GM23338 (cell line): ENCODE measurements around the gene CMSS1. TPM values are rescaled to one million over a fixed set of nuclear protein-coding genes. Genes with fewer than 3 reads are reported as not detected.

Source experiments
- ATAC-seq: fragments of 200-7000 bp; cut with Tn5 transposase; 3 replicates; pipeline ENCODE4 v1.9.1; 2020
- DNase-seq: peaks from one replicate; pipeline ENCODE4 v3.0.0-alpha.2; 2015; ENCODE audit warnings: low spot score
- H2AFZ ChIP-seq: fragments of 200-600 bp; sonication (generic); 2 replicates; pipeline ENCODE4 v1.8.0; 2016; ENCODE audit warnings: antibody characterized with exemption, mild to moderate bottlenecking, moderate library complexity
- H3F3A ChIP-seq: fragments of 200-600 bp; sonication (generic); replicated peaks from 2 replicates; pipeline ENCODE4 v1.8.0; 2017; ENCODE audit warnings: antibody characterized with exemption, mixed run types, low read depth
- H3K27ac ChIP-seq: fragments of 200-600 bp; sonication (generic); 2 replicates; pipeline ENCODE4 v1.6.1; 2016; ENCODE audit warnings: low read depth
- H3K27me3 ChIP-seq: fragments of 200-600 bp; sonication (generic); 2 replicates; pipeline ENCODE4 v1.8.0; 2016; ENCODE audit warnings: mild to moderate bottlenecking, mixed run types, moderate library complexity; ENCODE audit not compliant: insufficient read depth
- H3K36me3 ChIP-seq: fragments of 200-600 bp; sonication (generic); 2 replicates; pipeline ENCODE4 v1.8.0; 2016; ENCODE audit warnings: mild to moderate bottlenecking; ENCODE audit not compliant: insufficient read depth
- H3K4me1 ChIP-seq: fragments of 200-600 bp; sonication (generic); 2 replicates; pipeline ENCODE4 v1.8.0; 2016; ENCODE audit warnings: mild to moderate bottlenecking, moderate library complexity; ENCODE audit not compliant: insufficient read depth
- H3K4me2 ChIP-seq: fragments of 200-600 bp; sonication (generic); 2 replicates; pipeline ENCODE4 v1.7.1; 2017; ENCODE audit warnings: mixed run types
- H3K4me3 ChIP-seq: fragments of 200-600 bp; sonication (generic); 2 replicates; pipeline ENCODE4 v1.6.1; 2016; ENCODE audit warnings: mixed run types
- H3K79me2 ChIP-seq: fragments of 200-600 bp; sonication (generic); replicated peaks from 2 replicates; pipeline ENCODE4 v1.8.0; 2017; ENCODE audit warnings: mild to moderate bottlenecking; ENCODE audit not compliant: insufficient read depth
- H3K9me2 ChIP-seq: fragments of 200-600 bp; sonication (generic); 2 replicates; pipeline ENCODE4 v1.8.0; 2017; ENCODE audit not compliant: insufficient read depth
- H4K20me1 ChIP-seq: fragments of 200-600 bp; sonication (generic); replicated peaks from 2 replicates; pipeline ENCODE4 v1.8.0; 2017; ENCODE audit warnings: mild to moderate bottlenecking; ENCODE audit not compliant: insufficient read depth
- H3K27ac Mint-ChIP-seq: 2 replicates; pipeline ENCODE4 v1.8.0; 2020; ENCODE audit warnings: inconsistent platforms, mild to moderate bottlenecking, moderate library complexity, mixed read lengths
- H3K27me3 Mint-ChIP-seq: 3 replicates; pipeline ENCODE4 v1.8.0; 2022; ENCODE audit warnings: low read depth, mild to moderate bottlenecking, moderate library complexity, mixed read lengths, inconsistent platforms; ENCODE audit not compliant: insufficient read depth, poor library complexity
- H3K36me3 Mint-ChIP-seq: 3 replicates; pipeline ENCODE4 v1.8.0; 2021; ENCODE audit warnings: low read depth, mild to moderate bottlenecking, inconsistent platforms, moderate library complexity, mixed read lengths
- H3K4me1 Mint-ChIP-seq: 3 replicates; pipeline ENCODE4 v1.8.0; 2020; ENCODE audit warnings: mild to moderate bottlenecking, inconsistent platforms, mixed read lengths
- H3K4me3 Mint-ChIP-seq: 3 replicates; pipeline ENCODE4 v1.8.0; 2021; ENCODE audit warnings: moderate library complexity, mild to moderate bottlenecking, inconsistent platforms, mixed read lengths
- H3K9me3 Mint-ChIP-seq: 3 replicates; pipeline ENCODE4 v1.8.0; 2020; ENCODE audit warnings: moderate library complexity, mild to moderate bottlenecking, inconsistent platforms, mixed read lengths
- CREB1 ChIP-seq: fragments of 250-450 bp; sonication (Bioruptor Pico); IDR thresholded peaks from 2 replicates; pipeline ENCODE4 v1.5.0; 2020; ENCODE audit warnings: low read depth, mild to moderate bottlenecking, moderate library complexity
- CTCF ChIP-seq, 2 experiments: fragments of 200-600 bp in 1 of 2; sonication (generic) in 1 of 2; conservative IDR thresholded peaks; 2 replicates each; pipeline versions ENCODE4 v1.5.1 to v1.6.1; 2016 to 2017; ENCODE audit warnings: antibody characterized with exemption in 2 of 2, low read depth in 2 of 2, mild to moderate bottlenecking in 2 of 2, moderate library complexity in 1 of 2
- EZH2 ChIP-seq: fragments of 200-600 bp; sonication (generic); IDR thresholded peaks from one replicate; pipeline ENCODE4 v1.8.0; 2017; ENCODE audit warnings: antibody characterized with exemption, mild to moderate bottlenecking, low read depth; ENCODE audit not compliant: unreplicated experiment
- EZH2phosphoT487 ChIP-seq: fragments of 200-600 bp; sonication (generic); IDR thresholded peaks from one replicate; pipeline ENCODE4 v1.8.1; 2018; ENCODE audit warnings: antibody characterized with exemption; ENCODE audit not compliant: unreplicated experiment
- JUNB ChIP-seq: IDR thresholded peaks from one replicate; pipeline ENCODE4 v1.6.1; 2016; ENCODE audit warnings: antibody characterized with exemption; ENCODE audit not compliant: unreplicated experiment
- NANOG ChIP-seq: IDR thresholded peaks from 2 replicates; pipeline ENCODE4 v1.6.1; 2016; ENCODE audit warnings: antibody characterized with exemption, borderline replicate concordance
- POLR2AphosphoS5 ChIP-seq: IDR thresholded peaks from 2 replicates; pipeline ENCODE4 v1.6.1; 2016; ENCODE audit warnings: antibody characterized with exemption, low read depth
- STAT1 ChIP-seq: IDR thresholded peaks from one replicate; pipeline ENCODE4 v1.6.1; 2016; ENCODE audit warnings: antibody characterized with exemption; ENCODE audit not compliant: unreplicated experiment
- ZNF114 ChIP-seq: fragments of 250-450 bp; sonication (Bioruptor Pico); IDR thresholded peaks from 2 replicates; pipeline ENCODE4 v1.5.0; 2020; ENCODE audit warnings: mild to moderate bottlenecking, moderate library complexity
- ZNF331 ChIP-seq: fragments of 250-450 bp; sonication (Bioruptor Pico); IDR thresholded peaks from 2 replicates; pipeline ENCODE4 v1.5.0; 2020; ENCODE audit warnings: low read depth, mild to moderate bottlenecking, moderate library complexity
- polyA plus RNA-seq: library from polyadenylated mRNA; unstranded; fragments of >200 nt; fragmentation: Nextera tagmentation; extraction: Ambion mirVana; gene quantifications from 2 replicates; pipeline ENCODE4 v1.2.1, GENCODE V29; 2016
- total RNA-seq: library from RNA; depleted of rRNA; stranded (reverse); fragments of >200 nt; shearing (Covaris generic); gene quantifications from 2 replicates; pipeline ENCODE4 v1.2.3, GENCODE V29; 2014
- TF ChIP-seq, protein P1 (sequence below): fragments of 250-450 bp; sonication (Bioruptor Pico); IDR thresholded peaks from 2 replicates; pipeline ENCODE4 v1.5.0; 2020; ENCODE audit warnings: mild to moderate bottlenecking, moderate library complexity
- TF ChIP-seq, protein P2 (sequence below): IDR thresholded peaks from one replicate; pipeline ENCODE4 v1.6.1; 2018; ENCODE audit warnings: antibody characterized with exemption; ENCODE audit not compliant: unreplicated experiment
- TF ChIP-seq, protein P3 (sequence below): IDR thresholded peaks from 2 replicates; pipeline ENCODE4 v1.6.1; 2016; ENCODE audit warnings: antibody characterized with exemption

CMSS1 gene
- total and polyA plus RNA-seq, 2 experiments from 2014 or later, result 39.4 to 187 TPM

- Histone ChIP-seq H3K27me3 (no peaks in the 10 kb centered on the region), H3K4me1 (0 out of 2 replicates have a peak, but pooled peaks cover 7% of the 10 kb centered on the region), H3K27ac (no peak overlapping the region), H3K36me3 (no peaks in the 10 kb centered on the region), H2AFZ (no peak overlapping the region), H3K4me2 (no peak overlapping the region), H3K9me2 (no peaks in the 10 kb centered on the region), H3F3A (no peaks in the 10 kb centered on the region), H3K79me2 (no peaks in the 10 kb centered on the region), H3K4me3 (no peak overlapping the region), H4K20me1 (no peaks in the 10 kb centered on the region)
- Mint-ChIP-seq H3K4me3 (no peak overlapping the region), H3K36me3 (no peaks in the 10 kb centered on the region), H3K9me3 (no peaks in the 10 kb centered on the region), H3K4me1 (peaks cover 34% of the 10 kb centered on the region; the same call in 2 of the 3 replicates), H3K27me3 (no peaks in the 10 kb centered on the region), H3K27ac (peak overlapping the region; percentile 77; the same call in 1 of the 2 replicates)
- TF ChIP-seq, protein P1, sequence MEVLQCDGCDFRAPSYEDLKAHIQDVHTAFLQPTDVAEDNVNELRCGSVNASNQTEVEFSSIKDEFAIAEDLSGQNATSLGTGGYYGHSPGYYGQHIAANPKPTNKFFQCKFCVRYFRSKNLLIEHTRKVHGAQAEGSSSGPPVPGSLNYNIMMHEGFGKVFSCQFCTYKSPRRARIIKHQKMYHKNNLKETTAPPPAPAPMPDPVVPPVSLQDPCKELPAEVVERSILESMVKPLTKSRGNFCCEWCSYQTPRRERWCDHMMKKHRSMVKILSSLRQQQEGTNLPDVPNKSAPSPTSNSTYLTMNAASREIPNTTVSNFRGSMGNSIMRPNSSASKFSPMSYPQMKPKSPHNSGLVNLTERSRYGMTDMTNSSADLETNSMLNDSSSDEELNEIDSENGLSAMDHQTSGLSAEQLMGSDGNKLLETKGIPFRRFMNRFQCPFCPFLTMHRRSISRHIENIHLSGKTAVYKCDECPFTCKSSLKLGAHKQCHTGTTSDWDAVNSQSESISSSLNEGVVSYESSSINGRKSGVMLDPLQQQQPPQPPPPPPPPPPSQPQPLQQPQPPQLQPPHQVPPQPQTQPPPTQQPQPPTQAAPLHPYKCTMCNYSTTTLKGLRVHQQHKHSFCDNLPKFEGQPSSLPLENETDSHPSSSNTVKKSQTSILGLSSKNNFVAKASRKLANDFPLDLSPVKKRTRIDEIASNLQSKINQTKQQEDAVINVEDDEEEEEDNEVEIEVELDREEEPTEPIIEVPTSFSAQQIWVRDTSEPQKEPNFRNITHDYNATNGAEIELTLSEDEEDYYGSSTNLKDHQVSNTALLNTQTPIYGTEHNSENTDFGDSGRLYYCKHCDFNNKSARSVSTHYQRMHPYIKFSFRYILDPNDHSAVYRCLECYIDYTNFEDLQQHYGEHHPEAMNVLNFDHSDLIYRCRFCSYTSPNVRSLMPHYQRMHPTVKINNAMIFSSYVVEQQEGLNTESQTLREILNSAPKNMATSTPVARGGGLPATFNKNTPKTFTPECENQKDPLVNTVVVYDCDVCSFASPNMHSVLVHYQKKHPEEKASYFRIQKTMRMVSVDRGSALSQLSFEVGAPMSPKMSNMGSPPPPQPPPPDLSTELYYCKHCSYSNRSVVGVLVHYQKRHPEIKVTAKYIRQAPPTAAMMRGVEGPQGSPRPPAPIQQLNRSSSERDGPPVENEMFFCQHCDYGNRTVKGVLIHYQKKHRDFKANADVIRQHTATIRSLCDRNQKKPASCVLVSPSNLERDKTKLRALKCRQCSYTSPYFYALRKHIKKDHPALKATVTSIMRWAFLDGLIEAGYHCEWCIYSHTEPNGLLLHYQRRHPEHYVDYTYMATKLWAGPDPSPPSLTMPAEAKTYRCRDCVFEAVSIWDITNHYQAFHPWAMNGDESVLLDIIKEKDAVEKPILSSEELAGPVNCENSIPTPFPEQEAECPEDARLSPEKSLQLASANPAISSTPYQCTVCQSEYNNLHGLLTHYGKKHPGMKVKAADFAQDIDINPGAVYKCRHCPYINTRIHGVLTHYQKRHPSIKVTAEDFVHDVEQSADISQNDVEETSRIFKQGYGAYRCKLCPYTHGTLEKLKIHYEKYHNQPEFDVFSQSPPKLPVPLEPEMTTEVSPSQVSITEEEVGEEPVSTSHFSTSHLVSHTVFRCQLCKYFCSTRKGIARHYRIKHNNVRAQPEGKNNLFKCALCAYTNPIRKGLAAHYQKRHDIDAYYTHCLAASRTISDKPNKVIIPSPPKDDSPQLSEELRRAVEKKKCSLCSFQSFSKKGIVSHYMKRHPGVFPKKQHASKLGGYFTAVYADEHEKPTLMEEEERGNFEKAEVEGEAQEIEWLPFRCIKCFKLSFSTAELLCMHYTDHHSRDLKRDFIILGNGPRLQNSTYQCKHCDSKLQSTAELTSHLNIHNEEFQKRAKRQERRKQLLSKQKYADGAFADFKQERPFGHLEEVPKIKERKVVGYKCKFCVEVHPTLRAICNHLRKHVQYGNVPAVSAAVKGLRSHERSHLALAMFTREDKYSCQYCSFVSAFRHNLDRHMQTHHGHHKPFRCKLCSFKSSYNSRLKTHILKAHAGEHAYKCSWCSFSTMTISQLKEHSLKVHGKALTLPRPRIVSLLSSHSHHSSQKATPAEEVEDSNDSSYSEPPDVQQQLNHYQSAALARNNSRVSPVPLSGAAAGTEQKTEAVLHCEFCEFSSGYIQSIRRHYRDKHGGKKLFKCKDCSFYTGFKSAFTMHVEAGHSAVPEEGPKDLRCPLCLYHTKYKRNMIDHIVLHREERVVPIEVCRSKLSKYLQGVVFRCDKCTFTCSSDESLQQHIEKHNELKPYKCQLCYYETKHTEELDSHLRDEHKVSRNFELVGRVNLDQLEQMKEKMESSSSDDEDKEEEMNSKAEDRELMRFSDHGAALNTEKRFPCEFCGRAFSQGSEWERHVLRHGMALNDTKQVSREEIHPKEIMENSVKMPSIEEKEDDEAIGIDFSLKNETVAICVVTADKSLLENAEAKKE (CRISPR knock-in tag), result no peak
- TF ChIP-seq, protein P2, sequence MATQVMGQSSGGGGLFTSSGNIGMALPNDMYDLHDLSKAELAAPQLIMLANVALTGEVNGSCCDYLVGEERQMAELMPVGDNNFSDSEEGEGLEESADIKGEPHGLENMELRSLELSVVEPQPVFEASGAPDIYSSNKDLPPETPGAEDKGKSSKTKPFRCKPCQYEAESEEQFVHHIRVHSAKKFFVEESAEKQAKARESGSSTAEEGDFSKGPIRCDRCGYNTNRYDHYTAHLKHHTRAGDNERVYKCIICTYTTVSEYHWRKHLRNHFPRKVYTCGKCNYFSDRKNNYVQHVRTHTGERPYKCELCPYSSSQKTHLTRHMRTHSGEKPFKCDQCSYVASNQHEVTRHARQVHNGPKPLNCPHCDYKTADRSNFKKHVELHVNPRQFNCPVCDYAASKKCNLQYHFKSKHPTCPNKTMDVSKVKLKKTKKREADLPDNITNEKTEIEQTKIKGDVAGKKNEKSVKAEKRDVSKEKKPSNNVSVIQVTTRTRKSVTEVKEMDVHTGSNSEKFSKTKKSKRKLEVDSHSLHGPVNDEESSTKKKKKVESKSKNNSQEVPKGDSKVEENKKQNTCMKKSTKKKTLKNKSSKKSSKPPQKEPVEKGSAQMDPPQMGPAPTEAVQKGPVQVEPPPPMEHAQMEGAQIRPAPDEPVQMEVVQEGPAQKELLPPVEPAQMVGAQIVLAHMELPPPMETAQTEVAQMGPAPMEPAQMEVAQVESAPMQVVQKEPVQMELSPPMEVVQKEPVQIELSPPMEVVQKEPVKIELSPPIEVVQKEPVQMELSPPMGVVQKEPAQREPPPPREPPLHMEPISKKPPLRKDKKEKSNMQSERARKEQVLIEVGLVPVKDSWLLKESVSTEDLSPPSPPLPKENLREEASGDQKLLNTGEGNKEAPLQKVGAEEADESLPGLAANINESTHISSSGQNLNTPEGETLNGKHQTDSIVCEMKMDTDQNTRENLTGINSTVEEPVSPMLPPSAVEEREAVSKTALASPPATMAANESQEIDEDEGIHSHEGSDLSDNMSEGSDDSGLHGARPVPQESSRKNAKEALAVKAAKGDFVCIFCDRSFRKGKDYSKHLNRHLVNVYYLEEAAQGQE, result no peak
- TF ChIP-seq EZH2phosphoT487, result no peak
- TF ChIP-seq STAT1, result no peak
- TF ChIP-seq NANOG, result no peak
- no peak for TF ChIP-seq ZNF331 (CRISPR knock-in tag)
- TF ChIP-seq, protein P3, sequence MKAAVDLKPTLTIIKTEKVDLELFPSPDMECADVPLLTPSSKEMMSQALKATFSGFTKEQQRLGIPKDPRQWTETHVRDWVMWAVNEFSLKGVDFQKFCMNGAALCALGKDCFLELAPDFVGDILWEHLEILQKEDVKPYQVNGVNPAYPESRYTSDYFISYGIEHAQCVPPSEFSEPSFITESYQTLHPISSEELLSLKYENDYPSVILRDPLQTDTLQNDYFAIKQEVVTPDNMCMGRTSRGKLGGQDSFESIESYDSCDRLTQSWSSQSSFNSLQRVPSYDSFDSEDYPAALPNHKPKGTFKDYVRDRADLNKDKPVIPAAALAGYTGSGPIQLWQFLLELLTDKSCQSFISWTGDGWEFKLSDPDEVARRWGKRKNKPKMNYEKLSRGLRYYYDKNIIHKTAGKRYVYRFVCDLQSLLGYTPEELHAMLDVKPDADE, result no peak
- no peak for TF ChIP-seq POLR2AphosphoS5
- TF ChIP-seq CTCF (conservative IDR thresholded peaks at IDR 0.05; ENCODE audit: low read depth in 2 of 2), result no peak
- no peak for TF ChIP-seq ZNF114 (CRISPR knock-in tag)
- TF ChIP-seq CREB1 (CRISPR knock-in tag), result no peak
- no peak for TF ChIP-seq EZH2
- TF ChIP-seq JUNB, result no peak
- ATAC-seq (no peak), DNase-seq (no peak)
Measured at GRCh38 chr3:100106531-100107141, 289.0 kb downstream of the CMSS1 start.
